Activated T-helper 2 cell treated with anti-CD3 and anti-CD28 coated beads, Interferon-gamma antibody, Interleukin-2, Interleukin-4, amounts not matched to agents 10 μg/mL and 5 μg/mL and 100 μg/mL, durations not matched to agents 14 hours and 24 hours and 36 hours (primary cell): ENCODE data around the gene KRTAP4-7. TPM values are rescaled to one million over a fixed set of nuclear protein-coding genes. Genes with fewer than 3 reads are reported as not detected.
"Not testable (repeated sequence)": the region's sequence is repeated elsewhere in the genome, so short reads cannot be mapped to it uniquely, and the experiment has no call there.

Experiments used
- DNase-seq: peaks from one replicate; pipeline ENCODE4 v3.0.0; 2021; ENCODE audit warnings: low spot score
- H3K27ac Mint-ChIP-seq: one replicate; pipeline ENCODE4 v1.8.0; 2021; ENCODE audit warnings: mixed read lengths
- H3K27me3 Mint-ChIP-seq: one replicate; pipeline ENCODE4 v1.8.0; 2021; ENCODE audit warnings: low read depth, mixed read lengths
- H3K36me3 Mint-ChIP-seq: one replicate; pipeline ENCODE4 v1.8.0; 2021; ENCODE audit warnings: low read depth, mixed read lengths
- H3K4me1 Mint-ChIP-seq: one replicate; pipeline ENCODE4 v1.8.0; 2021; ENCODE audit warnings: low read depth, mixed read lengths
- H3K4me3 Mint-ChIP-seq: one replicate; pipeline ENCODE4 v1.8.0; 2021; ENCODE audit warnings: low read depth, mild to moderate bottlenecking, moderate library complexity, mixed read lengths
- H3K9me3 Mint-ChIP-seq: one replicate; pipeline ENCODE4 v1.8.0; 2021; ENCODE audit warnings: mixed read lengths
- intact Hi-C: fragments of 100-400 bp; cut with micrococcal nuclease; formaldehyde crosslinking; loops from one replicate; pipeline ENCODE4 v1.15.1; 2023
- total RNA-seq: library from RNA; stranded (reverse); gene quantifications from 2 replicates; pipeline ENCODE4 v1.2.3, GENCODE V29; 2022

Gene KRTAP4-7
- total RNA-seq, 1 donor from 2014 or later: not detected

DNA sequence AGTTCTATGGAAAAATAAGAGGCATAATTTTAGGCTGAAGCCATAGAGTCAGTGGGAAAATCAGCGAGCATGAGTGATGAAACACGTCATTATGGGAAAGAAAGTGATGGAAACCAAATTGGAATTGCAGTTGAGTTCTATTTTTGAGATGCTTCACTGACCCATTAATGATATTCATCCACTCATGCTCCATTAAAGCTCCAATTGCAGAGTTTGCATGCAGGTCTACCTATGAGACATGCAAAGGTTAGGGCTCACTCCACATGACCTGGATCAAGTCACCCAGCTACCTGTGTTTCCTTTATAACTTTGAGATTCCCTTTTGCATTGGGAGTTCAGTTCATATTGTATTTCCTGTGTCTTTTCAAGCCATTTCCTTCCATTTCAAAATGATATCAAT lies 10.3 kb upstream of the KRTAP4-7 start:
- Mint-ChIP-seq H3K27ac (no peak overlapping the region), H3K4me1 (no peaks in the 10 kb centered on the region)

GRCh38 chr17:41076788-41077187 lies 7.2 kb upstream of the KRTAP4-7 start:
- Mint-ChIP-seq H3K36me3 (no peaks in the 10 kb centered on the region), H3K4me1 (no peaks in the 10 kb centered on the region), H3K27me3 (peaks cover 16% of the 10 kb centered on the region), H3K9me3 (no peaks in the 10 kb centered on the region), H3K27ac (no peak overlapping the region), H3K4me3 (no peak overlapping the region)
- intact Hi-C loops: no loop called here
- no peak for DNase-seq

More for the DNA sequence above, 10.3 kb upstream of the KRTAP4-7 start:
- Mint-ChIP-seq H3K4me3 (no peak overlapping the region), H3K36me3 (no peaks in the 10 kb centered on the region), H3K9me3 (no peaks in the 10 kb centered on the region), H3K27me3 (peaks cover 16% of the 10 kb centered on the region)
- intact Hi-C loops: no loop called here
- DNase-seq: no peak

- DNase-seq: no peak
- Mint-ChIP-seq H3K4me1 (no peaks in the 10 kb centered on the region), H3K9me3 (no peaks in the 10 kb centered on the region), H3K27ac (no peak overlapping the region), H3K27me3 (peaks cover 8% of the 10 kb centered on the region), H3K4me3 (no peak overlapping the region), H3K36me3 (no peaks in the 10 kb centered on the region)
- intact Hi-C loops: no loop called here
These were observed 1.3 kb upstream of the KRTAP4-7 start for GRCh38 chr17:41082626-41083025.

GRCh38 chr17:41083427-41083826 lies 523 bp upstream of the KRTAP4-7 start:
- DNase-seq, H3K4me1 Mint-ChIP-seq, H3K27me3 Mint-ChIP-seq, H3K4me3 Mint-ChIP-seq, H3K9me3 Mint-ChIP-seq, H3K27ac Mint-ChIP-seq, H3K36me3 Mint-ChIP-seq, intact Hi-C loops: not testable (repeated sequence)

GRCh38 chr17:41088760-41089352 lies 4.9 kb downstream of the KRTAP4-7 start:
- H3K27ac Mint-ChIP-seq, H3K4me1 Mint-ChIP-seq, H3K36me3 Mint-ChIP-seq, intact Hi-C loops, H3K9me3 Mint-ChIP-seq, H3K27me3 Mint-ChIP-seq, H3K4me3 Mint-ChIP-seq, DNase-seq: not testable (repeated sequence)

DNA sequence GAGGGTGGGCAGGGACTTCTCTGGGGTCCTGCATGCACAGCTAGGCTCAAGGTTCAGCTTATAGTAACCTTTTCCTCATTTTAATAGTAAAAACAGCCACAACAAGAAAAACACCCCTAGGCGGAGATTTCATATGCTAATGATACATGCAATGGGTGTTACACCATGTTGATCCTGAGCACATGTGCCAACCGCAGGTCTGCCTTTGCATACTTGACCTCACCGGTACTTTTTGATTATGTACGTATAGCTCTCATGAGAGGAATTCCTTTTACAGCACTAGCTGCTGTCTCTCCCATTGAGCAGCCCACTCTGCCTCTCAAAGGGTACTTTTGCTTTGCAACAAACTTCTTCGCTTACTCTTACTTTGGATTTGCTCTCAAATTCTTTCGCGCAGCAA lies 12.1 kb downstream of the KRTAP4-7 start:
- Mint-ChIP-seq H3K36me3 (no peaks in the 10 kb centered on the region), H3K9me3 (peaks cover 4% of the 10 kb centered on the region), H3K27me3 (peaks cover 6% of the 10 kb centered on the region), H3K4me3 (no peak overlapping the region), H3K27ac (no peak overlapping the region), H3K4me1 (no peaks in the 10 kb centered on the region)
- intact Hi-C loops: no loop called here
- no peak for DNase-seq

- no peak for DNase-seq
- Mint-ChIP-seq H3K4me3 (no peak within 1 kb of the TSS), H3K4me1 (no peaks in the 10 kb centered on the region), H3K9me3 (peaks cover 2% of the 10 kb centered on the region), H3K27ac (no peak within 1 kb of the TSS), H3K27me3 (peaks cover 6% of the 10 kb centered on the region), H3K36me3 (no peaks in the 10 kb centered on the region)
- intact Hi-C loops: no loop called here
These were observed 14.1 kb downstream of the KRTAP4-7 start, which contains the start of gene KRTAP4-8 for GRCh38 chr17:41098042-41098441. TSS of gene KRTAP4-8 (minus strand) at chr17:41098142. CDS start at chr17:41098084, 58 bp downstream.

GRCh38 chr17:41098481-41098880 lies 14.5 kb downstream of the KRTAP4-7 start:
- intact Hi-C loops: no loop called here
- no peak for DNase-seq
- Mint-ChIP-seq H3K27me3 (peaks cover 6% of the 10 kb centered on the region), H3K36me3 (no peaks in the 10 kb centered on the region), H3K27ac (no peak overlapping the region), H3K9me3 (no peaks in the 10 kb centered on the region), H3K4me1 (no peaks in the 10 kb centered on the region), H3K4me3 (no peak overlapping the region)

GRCh38 chr17:41099682-41100480 lies 15.9 kb downstream of the KRTAP4-7 start:
- H3K27ac Mint-ChIP-seq, intact Hi-C loops, H3K9me3 Mint-ChIP-seq, H3K27me3 Mint-ChIP-seq, H3K36me3 Mint-ChIP-seq, H3K4me3 Mint-ChIP-seq, DNase-seq, H3K4me1 Mint-ChIP-seq: not testable (repeated sequence)

DNA sequence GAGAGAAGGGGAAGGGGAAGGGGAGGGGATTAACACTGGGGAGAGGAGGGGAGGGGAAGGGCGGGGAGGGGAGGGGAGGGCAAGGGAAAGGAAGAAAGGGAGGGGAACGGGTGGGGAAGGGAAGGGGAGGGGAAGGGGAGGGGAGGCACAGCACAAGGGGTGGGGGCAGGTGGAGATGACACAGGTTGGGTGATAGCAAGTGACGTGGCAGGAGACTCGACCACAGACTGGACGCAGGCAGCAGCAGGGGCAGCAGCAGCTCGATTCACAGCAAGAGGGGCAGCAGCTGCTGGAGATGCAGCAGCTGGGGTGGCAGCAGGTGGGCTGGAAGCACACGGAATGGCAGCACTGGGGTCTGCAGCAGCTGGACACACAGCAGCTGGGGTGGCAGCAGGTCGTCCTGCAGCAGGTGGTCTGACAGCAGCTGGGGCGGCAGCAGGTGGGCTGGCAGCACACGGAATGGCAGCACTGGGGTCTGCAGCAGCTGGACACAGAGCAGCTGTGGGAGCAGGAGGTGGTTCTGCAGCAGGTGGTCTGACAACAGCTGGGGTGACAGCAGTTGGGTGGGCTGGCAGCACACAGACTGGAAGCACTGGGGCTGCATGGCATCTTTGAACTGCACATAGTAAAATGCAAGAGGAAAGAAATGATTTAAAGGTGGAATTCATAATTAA lies 17.8 kb downstream of the KRTAP4-7 start, which contains the start of gene KRTAP4-16:
TSS of gene KRTAP4-16 (minus strand) at position 624 of the 674 bp plus-strand sequence. CDS start at position 624, 0 bp downstream.
- no peak for DNase-seq
- intact Hi-C loops: no loop called here
- Mint-ChIP-seq H3K4me1 (no peaks in the 10 kb centered on the region), H3K27me3 (peaks cover 10% of the 10 kb centered on the region), H3K9me3 (no peaks in the 10 kb centered on the region), H3K36me3 (no peaks in the 10 kb centered on the region), H3K4me3 (no peak within 1 kb of the TSS), H3K27ac (no peak within 1 kb of the TSS)

- Mint-ChIP-seq H3K36me3 (no peaks in the 10 kb centered on the region), H3K4me1 (no peaks in the 10 kb centered on the region), H3K4me3 (no peak overlapping the region), H3K9me3 (no peaks in the 10 kb centered on the region), H3K27ac (no peak overlapping the region), H3K27me3 (peaks cover 12% of the 10 kb centered on the region)
- intact Hi-C loops: no loop called here
- no peak for DNase-seq
These were observed 19.9 kb downstream of the KRTAP4-7 start for GRCh38 chr17:41103896-41104295.

DNA sequence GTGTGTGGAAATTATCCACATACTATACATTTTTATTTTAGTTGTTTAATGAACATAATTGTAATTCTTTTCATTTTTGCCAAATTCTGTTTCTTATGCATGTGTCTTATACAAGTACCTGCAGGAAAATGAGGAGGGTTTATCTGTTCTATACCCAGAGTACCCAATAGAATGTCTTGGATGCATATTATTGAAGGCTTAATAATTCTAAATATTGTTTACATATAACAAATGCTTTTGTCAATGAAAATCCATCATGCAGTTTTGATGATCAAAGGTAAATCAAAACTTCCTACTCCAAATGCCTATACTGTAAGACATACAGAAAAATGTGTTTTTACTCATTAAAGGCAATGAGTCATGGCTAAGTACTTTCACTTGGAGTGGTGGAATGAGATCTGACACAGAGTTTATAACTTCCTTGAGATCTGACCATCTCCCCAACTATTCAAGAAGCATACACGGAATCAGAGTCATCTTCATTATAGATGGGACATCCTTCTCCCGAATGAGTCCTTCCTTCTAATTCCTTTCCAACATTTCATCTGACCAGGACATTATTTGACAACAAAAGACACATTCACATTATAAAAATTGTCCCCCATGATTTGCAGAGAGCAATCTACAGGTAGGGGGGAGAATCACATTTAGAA lies 20.6 kb downstream of the KRTAP4-7 start:
- H3K36me3 Mint-ChIP-seq, H3K4me3 Mint-ChIP-seq, DNase-seq, intact Hi-C loops, H3K9me3 Mint-ChIP-seq, H3K4me1 Mint-ChIP-seq, H3K27ac Mint-ChIP-seq: not testable (repeated sequence)
- H3K27me3 Mint-ChIP-seq: peaks cover 13% of the 10 kb centered on the region
